SU-DHL-6 (cell line): ENCODE measurements around the gene TNFAIP8.

Source experiments
- CTCF ChIP-seq: fragments of 200-600 bp; sonication (generic); IDR thresholded peaks from one replicate; pipeline ENCODE4 v1.5.1; 2017; ENCODE audit warnings: antibody characterized with exemption, mild to moderate bottlenecking, low read length, moderate library complexity; ENCODE audit not compliant: insufficient read depth, poor library complexity, severe bottlenecking
- EZH2phosphoT487 ChIP-seq: fragments of 200-600 bp; sonication (generic), shearing (Covaris generic); conservative IDR thresholded peaks from 2 replicates; pipeline ENCODE4 v1.6.1; 2018; ENCODE audit warnings: mild to moderate bottlenecking, antibody characterized with exemption, low read length, moderate library complexity, mixed read lengths

DNA sequence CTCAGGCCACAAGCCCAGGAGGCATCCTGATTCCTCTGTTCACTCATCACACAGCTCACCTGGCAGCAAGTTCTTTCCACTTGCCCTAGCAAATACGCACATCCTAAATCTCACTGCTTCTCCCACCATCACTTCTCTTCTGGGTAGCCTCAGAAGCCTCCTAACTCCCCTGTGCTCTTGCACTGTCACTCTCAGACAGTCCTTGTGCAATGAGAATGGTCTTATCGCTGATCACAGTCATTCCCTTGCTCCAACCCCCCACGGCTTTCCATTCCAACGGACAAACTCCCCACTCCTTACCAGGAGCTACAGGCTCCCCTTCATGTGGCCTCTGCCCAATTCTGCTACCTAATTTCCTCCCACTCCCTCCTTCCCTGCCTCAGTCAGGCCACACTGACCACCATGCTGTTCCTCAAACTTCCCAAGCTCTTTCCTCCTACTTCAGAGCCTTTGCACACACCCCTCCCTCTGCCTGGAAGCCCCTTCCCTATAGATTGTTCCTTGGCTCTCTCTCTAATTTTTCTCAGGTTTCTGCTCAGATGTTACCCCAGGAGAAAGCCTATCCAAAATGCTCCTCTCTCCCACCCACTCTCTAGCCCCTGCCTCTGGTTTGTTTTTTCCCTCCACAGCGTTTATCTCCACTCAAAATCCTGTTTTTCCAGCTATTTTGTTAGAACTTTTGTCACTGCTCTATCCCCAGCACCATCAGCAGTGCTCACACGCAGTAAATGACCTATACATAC, 34.1 kb upstream of the TNFAIP8 start:
- TF ChIP-seq EZH2phosphoT487 (no peak), CTCF (no peak)
